Stimulated activated CD4-positive, alpha-beta T cell treated with anti-CD3 and anti-CD28 coated beads, Interleukin-1b, Interleukin-23, amount 100 ng/mL, for 48 hours (primary cell): ENCODE data around the gene TNFRSF1A.

Source experiments
- DNase-seq: peaks from one replicate; pipeline ENCODE4 v3.0.0-alpha.2; 2020

TNFRSF1A gene

DNA sequence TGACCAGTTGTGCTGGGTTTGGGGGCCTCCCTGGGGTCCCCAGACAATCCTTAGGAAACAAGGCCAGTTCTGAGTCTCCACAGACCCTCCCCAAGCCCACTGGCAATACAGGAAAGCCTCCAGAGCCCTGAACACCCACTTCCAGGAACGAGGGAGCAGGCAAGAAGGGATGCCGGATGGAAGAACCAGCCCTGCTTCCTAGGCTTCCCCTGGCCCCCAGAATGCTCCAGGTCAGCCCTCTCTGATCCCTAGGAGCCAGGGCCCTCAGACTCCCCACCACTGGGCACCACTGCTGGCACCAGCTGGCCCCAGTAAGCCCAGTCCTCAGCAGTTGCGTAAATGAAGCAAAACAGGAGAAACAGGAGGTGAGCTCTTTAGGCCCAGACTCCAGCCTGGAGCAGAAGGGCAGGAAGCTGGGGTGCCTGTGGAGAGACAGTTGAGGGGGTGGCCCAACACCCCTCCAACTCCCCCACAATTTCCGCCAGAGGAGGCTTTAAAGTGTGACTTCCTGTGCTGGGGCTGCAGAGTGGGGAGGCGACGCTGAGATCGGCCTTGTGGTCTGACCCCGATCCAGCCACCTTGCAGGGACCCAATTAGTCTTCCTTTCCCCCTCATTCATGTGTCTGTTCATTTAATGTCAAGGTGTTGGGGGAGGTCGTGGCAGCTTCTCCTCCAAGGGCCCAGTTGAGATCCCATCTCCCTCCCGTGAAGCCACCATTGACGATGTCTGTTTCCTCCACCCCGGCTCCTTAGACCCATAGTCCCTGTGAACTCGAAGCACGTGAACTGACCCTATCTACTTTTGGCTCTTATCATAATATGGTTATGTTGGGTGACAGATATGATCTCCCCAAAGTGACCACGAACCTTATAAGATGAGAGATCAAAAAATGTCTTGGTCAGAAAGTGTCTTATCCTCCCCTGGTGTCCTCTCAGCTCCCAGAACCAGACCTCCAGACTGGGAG is 4.7 kb downstream of the TNFRSF1A start:
- DNase-seq = no peak

DNA sequence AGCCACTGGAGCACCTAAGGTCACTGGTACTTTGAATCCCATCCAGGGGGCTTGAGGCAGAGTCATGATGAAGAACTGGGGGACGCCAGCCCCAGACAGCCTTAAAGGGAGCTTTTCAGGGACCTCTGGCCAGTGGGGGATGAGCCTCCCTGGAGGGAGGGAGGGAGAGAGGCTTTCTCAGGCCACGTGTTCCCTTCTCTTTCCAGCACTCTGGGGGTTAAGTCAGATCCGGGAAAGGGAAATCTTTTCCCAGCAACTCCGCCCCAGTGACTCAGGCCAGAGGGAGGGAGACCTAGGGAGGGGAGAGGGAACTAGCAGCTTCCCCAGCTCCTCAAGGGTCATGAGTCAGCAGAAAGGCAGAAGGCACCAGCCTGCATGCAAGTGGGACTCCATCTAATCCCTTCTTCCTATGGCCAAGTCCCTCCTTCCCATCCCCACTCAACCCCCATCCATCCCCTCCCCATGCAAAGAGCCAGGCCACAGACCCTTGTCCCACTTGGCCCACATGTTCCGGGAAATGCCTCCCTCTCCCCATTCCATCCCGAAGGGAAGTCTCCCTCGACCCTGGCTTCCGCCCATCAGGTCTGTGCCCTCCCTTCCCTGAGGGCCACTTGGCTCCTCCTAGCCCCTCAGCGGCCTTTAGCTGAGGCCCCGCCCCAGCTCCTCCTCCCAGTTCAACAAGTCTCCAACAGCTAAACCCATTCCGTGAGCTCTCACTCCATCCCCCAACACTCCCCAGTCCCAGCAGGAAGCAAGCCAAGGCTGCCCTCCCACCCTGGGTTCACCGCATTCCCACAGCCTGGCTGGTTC is 5.6 kb downstream of the TNFRSF1A start:
- DNase-seq = peak; percentile 69

DNA sequence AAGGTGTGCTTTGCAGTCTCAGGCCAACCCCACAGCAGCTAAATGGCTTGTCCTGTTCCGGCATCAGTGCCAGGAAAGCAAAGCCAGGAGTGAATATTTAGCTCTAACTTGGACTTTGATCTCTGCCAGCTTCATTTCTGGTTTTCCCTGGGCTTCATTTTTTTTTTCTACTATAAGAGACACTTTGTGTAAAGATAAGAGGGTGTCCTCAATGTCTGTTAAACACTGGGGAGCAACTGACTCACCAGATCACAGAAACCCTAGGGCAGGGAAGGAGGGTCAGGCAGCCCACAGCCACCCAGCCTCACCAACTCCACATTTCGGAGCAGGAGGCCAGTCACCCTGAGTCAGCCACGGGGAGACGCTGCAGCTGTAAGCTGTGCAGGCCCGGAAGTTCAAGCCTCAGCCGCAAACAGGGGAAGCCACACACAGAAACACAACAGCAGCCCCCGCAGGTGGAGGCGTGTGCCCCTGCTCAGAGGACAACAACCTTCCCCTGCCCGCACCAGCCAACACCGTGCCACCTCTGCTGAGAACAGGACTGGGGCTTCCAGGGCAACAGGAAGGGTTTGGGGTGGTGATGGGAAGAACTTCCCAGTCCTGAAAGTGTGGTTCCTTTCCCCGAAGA is 6.3 kb downstream of the TNFRSF1A start:
- DNase-seq = peak; percentile 90

DNA sequence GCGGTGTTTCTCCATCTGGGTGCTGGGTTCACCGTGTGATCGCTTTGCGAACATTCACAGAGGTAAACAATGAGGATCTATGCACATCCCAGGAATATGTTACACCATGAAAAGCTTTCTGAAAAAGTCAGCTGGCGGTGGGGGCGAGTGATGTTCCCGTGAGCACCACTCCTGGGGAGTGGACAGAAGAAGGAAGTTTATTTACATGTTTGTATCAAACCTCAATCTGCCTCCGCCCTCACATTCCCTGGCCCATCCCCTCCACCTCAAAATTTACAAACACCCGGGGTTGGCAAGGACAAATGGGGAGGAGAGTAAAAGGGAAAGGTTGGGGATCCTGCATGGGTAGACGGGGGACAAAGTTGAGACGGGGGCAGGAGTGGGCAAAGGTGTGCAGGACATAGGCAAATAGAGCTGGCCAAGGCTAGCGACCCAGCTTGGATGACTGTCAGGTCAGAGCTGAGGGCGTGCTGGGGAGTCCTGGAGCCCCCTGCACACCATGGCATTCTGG is 6.9 kb downstream of the TNFRSF1A start:
- no peak for DNase-seq

DNA sequence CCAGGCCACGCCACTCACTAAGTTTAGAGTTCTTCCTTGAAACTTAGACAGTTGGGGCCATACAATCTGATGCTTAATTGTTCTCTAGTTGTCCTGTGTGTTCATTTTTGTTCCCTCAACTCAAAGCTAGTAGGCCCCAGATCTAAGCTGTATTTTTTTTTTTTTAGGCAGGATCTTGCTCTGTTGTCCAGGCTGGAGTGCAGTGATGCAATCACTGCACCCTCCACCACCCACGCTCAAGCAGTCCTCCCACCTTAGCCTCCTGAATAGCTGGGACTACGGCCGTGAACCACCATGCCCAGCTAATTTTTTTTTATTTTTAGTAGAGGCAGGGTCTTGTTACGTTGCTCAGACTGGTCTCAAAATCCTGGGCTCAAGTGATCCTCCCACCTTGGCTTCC is 7.5 kb downstream of the TNFRSF1A start:
- no peak for DNase-seq

DNA sequence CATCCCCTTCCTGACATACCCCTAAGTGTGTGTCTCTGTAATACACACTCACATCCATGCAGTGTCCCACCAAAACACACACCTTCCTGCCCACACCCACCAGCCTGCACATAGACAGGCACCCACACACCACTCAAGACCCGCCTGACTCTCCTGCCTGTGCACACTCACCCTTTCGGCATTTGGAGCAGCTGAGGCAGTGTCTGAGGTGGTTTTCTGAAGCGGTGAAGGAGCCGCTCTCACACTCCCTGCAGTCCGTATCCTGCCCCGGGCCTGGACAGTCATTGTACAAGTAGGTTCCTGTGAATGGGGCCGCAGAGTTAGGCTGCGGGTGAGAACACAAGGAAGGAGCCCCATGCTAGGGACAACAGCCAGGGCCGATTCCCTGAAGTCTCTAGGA is 8.3 kb downstream of the TNFRSF1A start:
- no peak for DNase-seq

DNA sequence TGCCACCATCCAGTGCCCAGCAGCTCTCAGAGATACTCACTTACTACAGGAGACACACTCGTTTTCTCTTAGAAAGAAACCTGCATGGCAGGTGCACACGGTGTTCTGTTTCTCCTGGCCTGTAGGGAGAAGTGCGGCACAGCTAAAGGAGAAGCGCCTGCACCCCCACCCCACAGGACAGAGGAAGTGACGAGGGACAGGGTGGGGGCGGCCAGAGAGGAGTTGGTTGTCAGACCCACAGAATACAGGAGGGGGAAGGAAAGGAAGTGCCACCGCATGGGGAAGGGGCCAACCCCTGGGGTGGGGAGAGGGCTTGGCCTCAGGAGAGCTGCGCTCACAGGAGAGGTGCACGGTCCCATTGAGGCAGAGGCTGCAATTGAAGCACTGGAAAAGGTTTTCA is 8.8 kb downstream of the TNFRSF1A start:
- no peak for DNase-seq

DNA sequence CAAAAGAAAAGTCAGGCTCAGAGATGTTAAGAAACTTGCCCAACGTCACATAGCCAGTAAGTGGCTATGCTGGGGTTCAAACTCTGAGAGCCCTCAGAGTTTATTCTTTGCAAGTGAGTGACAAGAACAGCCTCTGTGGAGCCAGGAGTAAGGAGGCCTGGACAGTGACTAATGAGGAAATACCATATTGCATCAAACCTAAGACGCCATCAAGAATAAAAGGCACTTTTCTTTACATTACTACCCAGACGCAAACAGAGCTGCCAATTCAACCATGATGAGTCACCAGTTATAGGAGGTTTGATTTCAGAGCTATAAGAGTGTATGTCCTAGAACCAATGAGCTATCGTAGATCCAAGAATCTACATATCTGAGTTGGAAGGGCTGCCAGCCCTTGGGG is 9.4 kb downstream of the TNFRSF1A start:
- DNase-seq = no peak

DNA sequence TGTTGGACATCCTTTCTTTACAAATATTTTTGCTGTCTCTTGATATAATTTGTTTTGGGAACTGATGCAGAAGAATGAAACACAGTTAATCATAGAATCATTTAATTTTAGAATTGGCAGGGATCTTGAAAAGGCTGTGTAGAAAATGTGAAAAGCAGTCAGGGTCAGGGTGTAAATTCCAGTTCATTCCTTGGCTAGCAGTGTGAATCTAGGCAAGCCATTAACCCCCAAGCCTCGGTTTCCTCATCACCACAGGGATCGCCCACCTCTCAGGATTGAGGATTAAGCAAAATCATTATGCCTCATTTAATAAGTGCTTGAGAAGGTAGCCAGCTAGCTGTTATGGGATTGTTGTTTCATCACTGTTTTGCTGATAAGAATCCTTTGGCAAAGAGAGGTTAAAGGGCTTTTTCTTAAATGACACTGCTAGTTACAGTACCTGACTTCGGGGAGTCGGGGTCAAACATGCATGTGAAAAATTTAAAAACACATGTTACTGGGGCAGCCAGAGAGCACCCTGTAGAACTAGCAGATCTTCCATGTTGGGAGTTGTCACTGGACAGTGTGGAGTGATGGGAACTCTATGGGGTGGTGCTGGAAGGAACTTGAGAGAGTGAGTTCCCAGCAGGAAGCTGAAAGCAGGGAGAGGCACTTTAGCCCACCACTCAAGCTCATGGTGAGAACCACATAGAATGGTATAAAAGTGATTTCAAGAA is 10.7 kb downstream of the TNFRSF1A start:
- no peak for DNase-seq

DNA sequence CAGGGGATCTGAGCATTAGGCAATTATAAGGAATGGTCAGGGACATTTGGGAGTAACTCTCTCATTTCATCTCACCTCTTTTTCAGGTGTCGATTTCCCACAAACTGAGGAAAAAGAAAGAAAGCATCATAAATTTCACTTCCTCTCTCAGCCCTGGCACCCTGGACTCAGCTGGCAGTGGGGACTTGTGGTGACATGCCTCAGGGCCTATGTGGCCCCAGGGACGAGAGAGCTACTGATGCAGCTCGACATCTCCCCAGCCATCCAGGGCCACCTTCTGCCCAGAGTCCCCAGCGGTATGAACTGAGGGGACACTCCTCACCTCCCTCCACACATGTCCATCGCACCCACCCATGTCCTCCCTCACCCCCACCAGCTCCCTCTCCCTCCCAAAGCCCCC is 11.7 kb downstream of the TNFRSF1A start:
- no peak for DNase-seq

DNA sequence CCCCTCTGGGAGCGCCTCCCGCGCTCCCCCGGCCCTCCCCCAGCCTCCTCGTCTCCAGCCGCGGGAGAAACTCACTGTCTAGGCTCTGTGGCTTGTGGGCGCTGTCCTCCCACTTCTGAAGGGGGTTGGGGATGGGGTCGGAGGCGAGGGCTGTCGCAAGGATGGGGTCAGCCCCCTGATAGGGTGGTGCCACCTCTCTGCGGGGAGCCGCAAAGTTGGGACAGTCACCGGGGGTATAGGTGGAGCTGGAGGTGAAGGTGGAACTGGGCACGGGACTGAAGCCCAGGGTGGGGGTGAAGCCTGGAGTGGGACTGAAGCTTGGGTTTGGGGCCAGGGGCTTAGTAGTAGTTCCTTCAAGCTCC is 12.2 kb downstream of the TNFRSF1A start:
- DNase-seq = no peak

DNA sequence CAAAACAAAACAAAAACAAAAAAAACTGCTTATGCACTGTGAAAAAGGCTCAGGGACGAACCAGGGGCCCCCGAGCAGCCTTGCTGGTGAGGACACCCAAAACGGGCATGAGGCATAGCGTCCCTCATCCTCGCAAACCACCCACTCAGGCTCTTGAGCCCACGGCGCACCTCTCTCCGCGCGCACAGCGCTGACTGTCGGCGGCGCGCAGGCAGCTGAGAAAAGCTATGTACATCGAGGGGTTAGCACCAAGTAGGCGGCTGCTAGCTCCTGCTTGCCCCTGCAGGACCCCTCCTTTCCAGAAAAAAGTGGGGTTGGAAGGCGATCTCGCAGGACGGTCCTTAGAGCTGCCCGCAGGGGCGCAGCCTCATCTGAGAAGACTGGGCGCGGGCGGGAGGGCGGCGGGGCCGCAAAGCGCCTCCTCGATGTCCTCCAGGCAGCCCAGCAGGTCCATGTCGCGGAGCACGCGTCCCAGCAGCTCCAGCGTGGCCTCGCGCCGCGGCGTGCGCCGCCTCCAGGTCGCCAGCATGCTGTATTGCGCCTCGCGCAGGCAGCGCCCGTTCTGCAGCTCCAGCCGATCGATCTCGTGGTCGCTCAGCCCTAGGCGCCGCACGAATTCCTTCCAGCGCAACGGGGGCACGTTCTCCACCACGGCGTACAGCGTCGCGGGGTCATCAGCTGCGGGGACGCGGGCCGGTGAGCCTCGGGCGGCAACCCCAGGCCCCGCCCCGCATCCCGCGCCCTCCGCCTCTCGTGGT is 12.8 kb downstream of the TNFRSF1A start:
- DNase-seq = no peak

DNA sequence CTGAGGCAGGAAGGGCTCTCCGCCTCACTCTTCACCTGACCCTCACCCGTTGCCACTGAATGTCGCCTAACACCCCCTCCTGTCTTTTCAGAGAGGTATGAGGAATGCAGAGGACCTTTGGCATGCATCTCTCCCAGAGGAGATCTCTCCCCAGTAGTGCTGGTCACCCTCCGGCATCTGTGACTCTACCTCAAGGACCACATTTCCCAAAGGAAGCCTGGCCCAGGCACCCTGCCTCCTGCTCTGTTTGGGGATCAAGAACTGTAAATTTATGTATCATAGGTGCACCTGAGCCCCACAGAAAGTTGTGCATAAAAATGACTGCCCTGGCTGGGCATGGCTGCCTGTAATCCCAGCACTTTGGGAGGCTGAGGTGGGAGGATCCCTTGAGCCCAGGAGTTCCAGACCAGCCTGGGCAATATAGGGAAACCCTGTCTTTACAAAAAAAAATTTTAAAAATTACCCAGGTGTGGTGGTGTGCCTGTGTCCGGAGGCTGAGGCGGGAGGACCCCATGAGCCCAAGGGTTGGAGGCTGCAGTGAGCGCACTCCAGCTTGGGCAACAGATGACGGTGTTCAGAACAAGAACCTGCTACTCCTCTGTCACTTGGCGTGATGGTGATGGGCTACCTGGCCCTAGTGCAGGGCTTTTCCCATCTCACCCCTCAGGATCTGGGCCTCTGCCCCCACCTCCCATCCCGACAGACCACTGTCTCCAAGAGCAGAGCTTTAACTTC is 13.7 kb downstream of the TNFRSF1A start:
- DNase-seq = no peak

DNA sequence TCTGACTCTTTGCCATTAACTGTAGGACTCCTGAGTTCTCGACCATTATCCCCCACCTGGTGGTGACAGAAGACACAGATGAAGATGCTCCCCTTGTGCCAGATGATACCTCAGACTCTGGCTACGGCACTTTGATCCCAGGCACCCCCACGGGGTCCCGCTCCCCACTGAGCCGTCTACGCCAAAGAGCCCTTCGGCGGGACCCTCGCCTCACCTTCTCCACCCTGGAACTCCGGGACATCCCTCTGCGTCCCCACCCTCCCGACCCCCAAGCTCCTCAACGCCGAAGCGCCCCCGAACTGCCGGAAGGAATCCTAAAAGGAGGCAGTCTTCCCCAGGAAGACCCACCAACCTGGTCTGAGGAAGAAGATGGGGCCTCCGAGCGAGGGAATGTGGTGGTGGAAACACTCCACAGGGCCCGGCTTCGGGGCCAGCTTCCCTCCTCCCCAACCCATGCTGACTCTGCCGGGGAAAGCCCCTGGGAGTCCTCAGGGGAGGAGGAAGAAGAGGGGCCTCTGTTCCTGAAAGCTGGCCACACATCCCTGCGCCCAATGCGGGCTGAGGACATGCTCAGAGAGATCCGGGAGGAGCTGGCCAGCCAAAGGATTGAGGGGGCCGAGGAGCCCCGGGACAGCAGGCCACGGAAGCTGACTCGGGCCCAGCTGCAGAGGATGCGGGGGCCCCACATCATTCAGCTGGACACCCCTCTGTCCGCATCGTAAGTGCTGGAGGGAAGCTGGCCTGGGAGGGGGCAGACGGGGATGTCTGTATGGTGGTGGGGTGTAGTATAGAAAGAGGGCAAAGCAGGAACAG is 14.4 kb downstream of the TNFRSF1A start:
- DNase-seq = no peak

DNA sequence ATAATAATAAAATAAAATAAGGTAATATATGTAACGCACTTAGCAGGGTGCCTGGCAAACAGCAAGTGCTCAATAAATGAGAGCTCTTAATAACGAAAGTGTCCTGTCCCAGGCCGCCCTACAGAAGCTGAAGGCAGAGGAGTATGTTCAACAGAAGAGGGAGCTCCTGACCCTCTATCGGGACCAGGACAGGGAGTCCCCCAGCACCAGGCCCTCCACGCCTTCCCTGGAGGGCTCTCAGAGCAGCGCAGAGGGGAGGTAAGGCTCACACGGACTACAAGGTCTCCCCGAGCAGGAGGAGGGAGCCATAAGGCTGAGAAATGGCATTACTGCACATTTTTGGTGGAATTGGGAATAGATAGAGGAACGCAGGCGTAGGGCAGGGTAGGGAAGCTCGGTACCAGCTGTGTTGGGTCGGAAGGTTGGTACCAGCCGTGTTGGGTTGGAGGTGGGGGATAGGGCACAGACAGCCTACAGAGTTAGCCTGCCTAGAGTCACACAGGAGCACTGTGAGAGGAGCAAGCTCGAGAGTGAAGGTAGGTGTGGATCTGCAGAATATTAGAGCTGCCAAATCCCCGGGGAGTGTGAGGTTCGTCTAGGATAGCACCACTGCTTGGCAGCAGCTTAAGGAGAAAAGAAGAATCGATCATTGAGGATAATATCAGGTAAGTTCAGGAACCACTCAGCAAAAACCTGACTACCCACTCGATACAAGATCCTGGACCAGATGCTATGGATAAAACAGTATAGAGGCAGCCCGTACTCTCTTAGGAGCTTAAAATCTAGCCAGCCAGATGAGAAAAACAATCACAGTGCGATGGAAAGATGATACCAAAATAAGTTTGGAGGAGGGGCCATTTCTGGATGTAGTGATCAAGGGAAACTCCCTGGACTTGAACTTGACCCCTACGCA is 15.3 kb downstream of the TNFRSF1A start:
- no peak for DNase-seq

DNA sequence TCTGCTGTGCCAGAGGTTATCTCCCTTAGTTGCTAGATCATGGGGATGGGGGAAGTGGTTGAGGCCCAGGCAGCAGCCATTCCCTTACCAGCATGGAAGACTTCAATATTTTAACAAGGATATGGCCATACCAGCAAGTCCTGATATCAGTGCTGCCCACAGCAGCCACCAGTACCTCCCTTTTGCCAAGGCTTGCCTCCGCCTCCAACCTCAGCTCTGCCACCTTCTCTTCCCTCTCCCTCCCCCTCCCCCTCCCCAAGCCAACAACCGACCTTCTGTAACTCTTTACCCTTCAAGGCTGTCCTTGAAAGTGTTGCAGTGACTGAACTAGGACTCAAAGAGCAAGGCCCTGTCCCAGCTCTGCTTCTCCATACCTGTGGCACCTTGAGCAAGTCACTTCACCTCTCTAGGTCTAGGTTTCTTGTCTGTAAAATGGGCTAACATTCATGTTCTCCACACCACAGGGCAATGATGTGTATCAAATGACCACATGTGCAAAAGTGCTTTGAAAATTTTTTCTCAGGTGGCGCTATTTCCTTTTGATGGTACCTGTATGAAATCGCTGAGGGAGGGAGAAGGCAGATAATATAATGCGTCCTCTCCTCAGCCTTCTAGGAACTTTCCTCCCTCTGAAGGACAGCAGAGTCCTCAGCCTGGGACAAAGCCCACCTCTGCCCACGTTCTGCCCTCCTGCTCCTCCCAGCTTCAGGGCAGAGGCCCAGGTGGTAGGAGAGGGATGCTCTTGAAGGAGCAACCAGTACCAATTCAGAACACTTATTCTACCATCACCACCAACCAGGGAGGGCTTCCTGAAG is 16.7 kb downstream of the TNFRSF1A start:
- no peak for DNase-seq

DNA sequence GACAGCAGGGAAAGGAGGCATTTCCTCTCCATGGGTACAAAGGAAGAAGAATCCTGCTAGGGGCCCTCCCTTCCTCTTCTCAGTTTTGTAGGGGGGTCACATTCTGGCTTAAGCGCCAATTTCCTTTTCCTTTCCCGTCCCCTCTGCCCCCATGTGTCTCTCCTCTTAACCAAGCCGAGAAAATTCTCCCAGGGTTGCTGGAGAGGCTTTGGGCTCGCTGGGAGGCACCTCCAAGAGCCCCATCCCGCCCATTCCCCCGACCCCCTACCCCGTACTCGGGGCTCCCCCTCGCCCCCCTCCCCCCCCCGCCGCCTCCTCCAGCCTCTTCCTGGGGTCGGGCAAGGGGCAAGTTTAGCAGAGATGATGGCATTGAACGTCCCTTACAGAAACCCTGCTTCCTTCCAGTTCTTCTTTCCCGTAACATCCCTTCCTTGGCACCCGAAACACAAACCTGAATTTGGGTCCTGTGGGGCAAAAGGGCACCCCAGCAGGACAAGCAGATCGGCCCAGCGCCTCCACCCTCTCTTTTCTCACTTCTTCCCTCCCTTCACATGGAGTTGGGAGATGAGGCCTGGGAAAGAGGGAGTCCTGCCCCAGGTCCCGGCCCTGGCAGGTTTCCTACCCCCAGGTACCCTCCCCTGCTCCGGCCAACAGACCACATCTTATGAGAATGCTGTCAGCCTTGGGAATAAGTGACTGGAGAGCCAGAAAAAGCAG is 17.7 kb downstream of the TNFRSF1A start:
- DNase-seq = no peak
